HepG2 (cell line): ENCODE results near the gene PDE3B. TPM values are rescaled to one million over a fixed set of nuclear protein-coding genes. Genes with fewer than 3 reads are reported as not detected.

ENCODE experiments used
- BRF2 ChIP-seq: sonication (generic); formaldehyde crosslinking; IDR thresholded peaks from 2 replicates; pipeline ENCODE4 v1.8.1; 2022; ENCODE audit warnings: mild to moderate bottlenecking, missing genetic modification reagents
- CEBPZ ChIP-seq: IDR thresholded peaks from 2 replicates; pipeline ENCODE4 v1.6.1; 2012; ENCODE audit warnings: low read length, improper control_type of control experiment
- CENPBD1 ChIP-seq: sonication (generic); formaldehyde crosslinking; IDR thresholded peaks from 2 replicates; pipeline ENCODE4 v1.8.0; 2022; ENCODE audit warnings: missing genetic modification reagents, low read depth, mild to moderate bottlenecking, borderline replicate concordance
- CENPX ChIP-seq: sonication (generic); formaldehyde crosslinking; IDR thresholded peaks from 2 replicates; pipeline ENCODE4 v1.9.0; 2021; ENCODE audit warnings: mild to moderate bottlenecking, missing genetic modification reagents, moderate library complexity
- CHD2 ChIP-seq: IDR thresholded peaks from 2 replicates; pipeline ENCODE4 v1.6.1; 2011; ENCODE audit warnings: low read depth, low read length, improper control_type of control experiment
- CREBL2 ChIP-seq: sonication (generic); formaldehyde crosslinking; IDR thresholded peaks from 2 replicates; pipeline ENCODE4 v1.8.1; 2023; ENCODE audit warnings: missing genetic modification reagents, mild to moderate bottlenecking, borderline replicate concordance
- DNMT1 ChIP-seq: sonication (generic); formaldehyde crosslinking; IDR thresholded peaks from 2 replicates; pipeline ENCODE4 v1.5.1; 2020; ENCODE audit warnings: mild to moderate bottlenecking, missing genetic modification reagents
- HOXA5 ChIP-seq: sonication (generic); formaldehyde crosslinking; IDR thresholded peaks from 2 replicates; pipeline ENCODE4 v1.4.0; 2020; ENCODE audit warnings: missing genetic modification reagents
- ISX ChIP-seq: sonication (generic); formaldehyde crosslinking; conservative IDR thresholded peaks from 2 replicates; pipeline ENCODE4 v1.5.0; 2020; ENCODE audit warnings: missing genetic modification reagents
- KDM1A ChIP-seq: IDR thresholded peaks from 2 replicates; pipeline ENCODE4 v1.6.1; 2016; ENCODE audit warnings: missing compliant biosample characterization
- TAF15 ChIP-seq: fragments of 200-400 bp; formaldehyde crosslinking; IDR thresholded peaks from one replicate; pipeline ENCODE4 v1.6.1; 2018; ENCODE audit warnings: mild to moderate bottlenecking, low read depth, low read length; ENCODE audit not compliant: poor library complexity, severe bottlenecking
- TCF12 ChIP-seq, 2 experiments: fragments of 450-650 bp in 1 of 2; sonication (generic) in 1 of 2; formaldehyde crosslinking in 1 of 2; IDR thresholded peaks; 2 replicates each; pipeline versions ENCODE4 v1.6.1 to v1.8.0; 2017 to 2022; ENCODE audit warnings: antibody characterized with exemption in 1 of 2, mild to moderate bottlenecking in 1 of 2, missing genetic modification reagents in 1 of 2, moderate library complexity in 1 of 2
- ZFP36L2 ChIP-seq: sonication (generic); formaldehyde crosslinking; IDR thresholded peaks from 2 replicates; pipeline ENCODE4 v1.4.0; 2020; ENCODE audit warnings: missing genetic modification reagents
- ZNF382 ChIP-seq: sonication (generic); formaldehyde crosslinking; IDR thresholded peaks from 2 replicates; pipeline ENCODE4 v1.5.0; 2020; ENCODE audit warnings: missing genetic modification reagents, mild to moderate bottlenecking, borderline replicate concordance
- ZNF431 ChIP-seq: sonication (generic); formaldehyde crosslinking; IDR thresholded peaks from 2 replicates; pipeline ENCODE4 v1.9.0; 2022; ENCODE audit warnings: missing genetic modification reagents, low read depth, mild to moderate bottlenecking, borderline replicate concordance
- ZNF543 ChIP-seq: sonication (generic); formaldehyde crosslinking; IDR thresholded peaks from 2 replicates; pipeline ENCODE4 v1.4.0; 2020; ENCODE audit warnings: mild to moderate bottlenecking, missing genetic modification reagents
- ZNF550 ChIP-seq: sonication (generic); formaldehyde crosslinking; IDR thresholded peaks from 2 replicates; pipeline ENCODE4 v1.4.0; 2020; ENCODE audit warnings: mild to moderate bottlenecking, missing genetic modification reagents, borderline replicate concordance
- ZNF597 ChIP-seq: sonication (generic); formaldehyde crosslinking; IDR thresholded peaks from 2 replicates; pipeline ENCODE4 v1.5.0; 2020; ENCODE audit warnings: missing genetic modification reagents
- ZNF598 ChIP-seq: sonication (generic); formaldehyde crosslinking; IDR thresholded peaks from 2 replicates; pipeline ENCODE4 v1.5.1; 2020; ENCODE audit warnings: mild to moderate bottlenecking, missing genetic modification reagents, borderline replicate concordance
- ZNF605 ChIP-seq: sonication (generic); formaldehyde crosslinking; IDR thresholded peaks from 2 replicates; pipeline ENCODE4 v1.8.0; 2022; ENCODE audit warnings: mild to moderate bottlenecking, missing genetic modification reagents
- ZNF703 ChIP-seq: sonication (generic); formaldehyde crosslinking; IDR thresholded peaks from 2 replicates; pipeline ENCODE4 v1.5.1; 2020; ENCODE audit warnings: missing genetic modification reagents, mild to moderate bottlenecking, moderate library complexity, borderline replicate concordance
- polyA plus RNA-seq, 8 experiments: library from polyadenylated mRNA; depleted of rRNA in 3 of 8; stranded (reverse) in 7 of 8; unstranded in 1 of 8; fragments of >200 nt; fragmentation: Illumina TruSeq in 4 of 8; extraction: Trizol in 4 of 8; gene quantifications; 2 replicates each; pipeline versions ENCODE4 v1.2.1 to v1.2.3, GENCODE V29; 2011 to 2016; ENCODE audit warnings: low read depth in 4 of 8, missing spikeins in 1 of 8, mixed read lengths in 1 of 8; ENCODE audit not compliant: insufficient read depth in 1 of 8
- total RNA-seq, 5 experiments: library from RNA; depleted of rRNA; stranded (reverse); fragments of >200 nt; fragmentation: Illumina TruSeq; extraction: Trizol; gene quantifications; 2 replicates each; pipeline ENCODE4 v1.2.3, GENCODE V29; 2016; ENCODE audit warnings: low read depth in 1 of 5
- TF ChIP-seq, protein P1 (sequence below): IDR thresholded peaks from 2 replicates; pipeline ENCODE4 v1.6.1; 2016; ENCODE audit warnings: low read depth

Gene PDE3B
- total and polyA plus RNA-seq, 2 of the 13 experiments (the other 11 are each of a cell fraction or from before 2014, with no cell fraction given) = 14.1 to 26.5 TPM

DNA sequence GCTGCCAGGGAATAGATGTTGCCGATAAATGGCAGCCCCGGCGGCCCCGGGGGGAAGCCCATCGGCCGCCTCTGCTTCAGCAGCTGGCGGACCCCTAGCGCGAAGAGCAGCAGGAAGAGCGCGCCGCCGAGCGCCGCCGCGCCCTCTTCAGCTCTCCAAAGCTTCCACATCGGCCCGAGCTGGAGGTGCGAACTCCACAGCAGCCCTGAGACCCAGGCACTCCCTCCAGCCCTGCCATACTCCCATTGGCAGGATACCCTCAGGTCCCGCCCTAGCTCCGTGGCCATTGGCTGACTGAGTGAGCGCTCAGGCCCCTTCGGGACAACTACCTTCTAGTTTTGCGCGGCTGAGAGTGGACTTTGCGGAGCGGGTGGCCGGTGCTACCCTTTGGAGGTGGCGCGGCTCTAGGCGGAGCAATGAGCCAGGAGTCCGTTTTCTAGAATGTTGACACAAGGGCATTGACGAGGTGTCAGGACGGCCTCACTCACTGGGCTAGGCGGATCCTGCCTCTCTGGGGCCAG lies 248.5 kb downstream of the PDE3B start, which contains the start of gene CYP2R1 (continued):
- no peak for TF ChIP-seq CEBPZ
- TF ChIP-seq CENPBD1 (CRISPR knock-in tag) = no peak
- no peak for TF ChIP-seq ZFP36L2
- no peak for TF ChIP-seq ZNF543 (CRISPR knock-in tag)
- TF ChIP-seq ZNF598 (CRISPR knock-in tag) = no peak
- TF ChIP-seq, protein P1, sequence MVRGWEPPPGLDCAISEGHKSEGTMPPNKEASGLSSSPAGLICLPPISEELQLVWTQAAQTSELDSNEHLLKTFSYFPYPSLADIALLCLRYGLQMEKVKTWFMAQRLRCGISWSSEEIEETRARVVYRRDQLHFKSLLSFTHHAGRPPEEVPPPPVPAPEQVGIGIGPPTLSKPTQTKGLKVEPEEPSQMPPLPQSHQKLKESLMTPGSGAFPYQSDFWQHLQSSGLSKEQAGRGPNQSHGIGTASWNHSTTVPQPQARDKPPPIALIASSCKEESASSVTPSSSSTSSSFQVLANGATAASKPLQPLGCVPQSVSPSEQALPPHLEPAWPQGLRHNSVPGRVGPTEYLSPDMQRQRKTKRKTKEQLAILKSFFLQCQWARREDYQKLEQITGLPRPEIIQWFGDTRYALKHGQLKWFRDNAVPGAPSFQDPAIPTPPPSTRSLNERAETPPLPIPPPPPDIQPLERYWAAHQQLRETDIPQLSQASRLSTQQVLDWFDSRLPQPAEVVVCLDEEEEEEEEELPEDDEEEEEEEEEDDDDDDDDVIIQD (CRISPR knock-in tag) = peak; percentile 96
- TF ChIP-seq ZNF431 (CRISPR knock-in tag) = no peak
- no peak for TF ChIP-seq ZNF550 (CRISPR knock-in tag)
- TF ChIP-seq BRF2 (CRISPR knock-in tag) = no peak
- no peak for TF ChIP-seq ZNF382
- no peak for TF ChIP-seq HOXA5 (CRISPR knock-in tag)
- no peak for TF ChIP-seq TCF12 (IDR thresholded peaks at IDR 0.05)
- TF ChIP-seq TCF12 (CRISPR knock-in tag; IDR thresholded peaks at IDR 0.05) = no peak
- no peak for TF ChIP-seq CREBL2 (CRISPR knock-in tag)
- no peak for TF ChIP-seq DNMT1
- no peak for TF ChIP-seq ZNF597 (CRISPR knock-in tag)
- no peak for TF ChIP-seq KDM1A
- peak; percentile 62; the same call in 1 of the 2 replicates for TF ChIP-seq ZNF605 (CRISPR knock-in tag)
- TF ChIP-seq TAF15 = no peak
- TF ChIP-seq ZNF703 = no peak
- no peak for TF ChIP-seq CENPX (CRISPR knock-in tag)
- no peak for TF ChIP-seq CHD2
- TF ChIP-seq ISX (CRISPR knock-in tag) = no peak
